GM18526 (cell line): ENCODE data around the gene TNNI3K.

Experiments used
- POLR2A ChIP-seq: IDR thresholded peaks from 3 replicates; pipeline ENCODE4 v1.6.1; 2011; ENCODE audit not compliant: insufficient read length; ENCODE audit errors: extremely low read depth

TNNI3K gene, protein sequence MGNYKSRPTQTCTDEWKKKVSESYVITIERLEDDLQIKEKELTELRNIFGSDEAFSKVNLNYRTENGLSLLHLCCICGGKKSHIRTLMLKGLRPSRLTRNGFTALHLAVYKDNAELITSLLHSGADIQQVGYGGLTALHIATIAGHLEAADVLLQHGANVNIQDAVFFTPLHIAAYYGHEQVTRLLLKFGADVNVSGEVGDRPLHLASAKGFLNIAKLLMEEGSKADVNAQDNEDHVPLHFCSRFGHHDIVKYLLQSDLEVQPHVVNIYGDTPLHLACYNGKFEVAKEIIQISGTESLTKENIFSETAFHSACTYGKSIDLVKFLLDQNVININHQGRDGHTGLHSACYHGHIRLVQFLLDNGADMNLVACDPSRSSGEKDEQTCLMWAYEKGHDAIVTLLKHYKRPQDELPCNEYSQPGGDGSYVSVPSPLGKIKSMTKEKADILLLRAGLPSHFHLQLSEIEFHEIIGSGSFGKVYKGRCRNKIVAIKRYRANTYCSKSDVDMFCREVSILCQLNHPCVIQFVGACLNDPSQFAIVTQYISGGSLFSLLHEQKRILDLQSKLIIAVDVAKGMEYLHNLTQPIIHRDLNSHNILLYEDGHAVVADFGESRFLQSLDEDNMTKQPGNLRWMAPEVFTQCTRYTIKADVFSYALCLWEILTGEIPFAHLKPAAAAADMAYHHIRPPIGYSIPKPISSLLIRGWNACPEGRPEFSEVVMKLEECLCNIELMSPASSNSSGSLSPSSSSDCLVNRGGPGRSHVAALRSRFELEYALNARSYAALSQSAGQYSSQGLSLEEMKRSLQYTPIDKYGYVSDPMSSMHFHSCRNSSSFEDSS

DNA sequence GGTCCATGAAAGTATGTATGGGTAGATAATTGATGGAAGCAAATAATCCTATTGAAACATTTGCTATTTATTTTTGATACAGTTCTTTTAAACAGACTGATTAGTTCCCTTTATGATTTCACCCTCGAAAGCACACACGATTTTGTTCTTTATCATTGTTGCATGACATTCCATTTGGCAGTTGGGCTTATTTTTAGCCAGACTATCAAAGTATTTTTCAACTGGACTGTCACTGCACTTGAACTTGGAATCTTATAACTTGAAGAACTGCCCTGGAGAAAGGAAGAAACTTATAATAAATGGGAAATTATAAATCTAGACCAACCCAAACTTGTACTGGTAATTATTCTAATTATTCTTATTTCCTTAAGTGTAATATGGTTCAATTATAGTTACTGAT is at the start of gene TNNI3K:
TNNI3K (plus strand) TSS at position 235 of the 400 bp plus-strand sequence; CDS start at position 300, 65 bp downstream.
- no peak for TF ChIP-seq POLR2A

GRCh38 chr1:74193908-74194307 is 41.3 kb upstream of the TNNI3K start:
- no peak for TF ChIP-seq POLR2A

- no peak for TF ChIP-seq POLR2A
These were observed 39.8 kb upstream of the TNNI3K start for GRCh38 chr1:74195339-74195738.

GRCh38 chr1:74197255-74197654 is 37.9 kb upstream of the TNNI3K start:
- TF ChIP-seq POLR2A = no peak

DNA sequence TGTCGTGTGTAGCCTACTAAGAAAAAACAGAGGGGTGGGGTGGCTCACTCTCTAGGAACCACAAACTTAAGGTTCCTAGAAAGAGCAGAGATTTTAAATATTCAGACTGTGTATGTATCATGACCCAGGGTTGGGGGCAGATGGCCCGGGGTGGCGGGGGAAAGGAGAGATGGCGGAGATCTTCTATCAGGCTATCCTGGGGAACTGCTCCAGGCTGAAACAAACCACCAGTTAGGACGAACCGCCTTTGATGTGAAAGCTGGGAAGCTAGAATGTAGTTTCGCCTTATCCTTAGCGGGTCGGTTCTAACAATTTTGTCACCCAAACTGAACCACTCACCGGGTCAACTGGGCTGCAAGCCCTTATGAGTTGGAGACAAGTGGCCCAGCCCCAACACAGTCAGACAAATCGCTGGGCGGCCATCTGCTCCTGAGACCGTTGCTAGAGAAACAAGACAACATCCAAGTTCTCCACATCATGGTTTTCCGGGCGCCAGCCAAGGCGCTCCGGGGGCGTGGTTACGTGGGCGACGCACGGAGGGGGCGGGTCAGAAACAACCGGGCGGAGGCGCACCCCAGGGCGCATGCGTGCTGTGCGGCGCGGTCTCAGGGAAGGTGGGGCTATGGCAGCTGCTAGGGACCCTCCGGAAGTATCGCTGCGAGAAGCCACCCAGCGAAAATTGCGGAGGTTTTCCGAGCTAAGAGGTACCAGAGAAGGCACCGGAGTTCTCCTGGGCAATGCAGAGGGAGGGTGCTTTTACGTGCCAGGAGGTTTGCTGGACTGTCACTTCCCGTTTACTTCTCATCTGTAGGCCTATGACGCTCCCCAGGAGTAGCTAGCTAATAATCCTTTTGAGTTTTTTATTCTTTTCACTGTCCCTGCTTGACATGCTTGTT is 37.3 kb upstream of the TNNI3K start, which contains the start of the genes FPGT and LRRIQ3:
FPGT (plus strand) TSS at position 586 of the 896 bp plus-strand sequence; CDS start at position 623, 37 bp downstream.
LRRIQ3 (minus strand) TSS at position 520 of the 896 bp plus-strand sequence. CDS start 14,492 bp downstream, outside the sequence.
- TF ChIP-seq POLR2A = peak; percentile 67

DNA sequence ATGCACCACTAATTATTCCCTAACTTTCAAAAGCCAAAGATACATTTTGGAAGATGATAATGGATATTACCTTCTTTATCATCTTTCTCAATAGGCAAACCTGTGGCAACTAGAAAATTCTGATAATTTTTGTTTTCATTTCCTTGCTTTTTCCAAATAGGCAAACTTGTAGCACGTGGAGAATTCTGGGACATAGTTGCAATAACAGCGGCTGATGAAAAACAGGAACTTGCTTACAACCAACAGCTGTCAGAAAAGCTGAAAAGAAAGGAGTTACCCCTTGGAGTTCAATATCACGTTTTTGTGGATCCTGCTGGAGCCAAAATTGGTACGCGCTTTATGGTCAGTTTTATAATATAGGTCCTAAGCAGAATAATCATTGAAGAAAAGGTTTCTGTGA is 35.7 kb upstream of the TNNI3K start:
- TF ChIP-seq POLR2A = no peak

GRCh38 chr1:74205266-74205665 is 29.9 kb upstream of the TNNI3K start:
- no peak for TF ChIP-seq POLR2A

- TF ChIP-seq POLR2A = no peak
These were observed 20.0 kb upstream of the TNNI3K start for GRCh38 chr1:74215229-74215628.

- no peak for TF ChIP-seq POLR2A
These were observed 12.5 kb upstream of the TNNI3K start for GRCh38 chr1:74222701-74223100.

DNA sequence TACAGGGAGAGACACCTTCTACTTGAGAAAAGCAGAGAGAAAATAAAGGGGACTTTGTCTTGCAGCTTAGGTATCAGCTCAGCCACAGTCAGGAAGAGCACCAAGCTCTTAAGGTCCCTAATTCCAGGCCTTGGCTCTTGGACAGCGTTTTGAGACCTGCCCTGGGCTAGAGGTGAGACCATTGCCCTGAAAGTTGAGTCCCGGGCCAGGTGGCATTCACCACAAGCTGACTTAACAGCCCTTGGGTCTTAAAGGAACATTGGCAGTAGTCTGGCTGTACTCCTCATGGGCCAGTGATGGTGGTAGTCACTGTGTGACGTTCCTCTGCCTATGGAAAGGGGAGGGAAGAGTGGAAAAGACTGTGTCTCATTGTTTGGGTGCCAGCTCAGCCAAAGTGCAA is 11.7 kb upstream of the TNNI3K start:
- TF ChIP-seq POLR2A = no peak

- TF ChIP-seq POLR2A = no peak
These were observed 1.3 kb downstream of the TNNI3K start for GRCh38 chr1:74236440-74236839.

DNA sequence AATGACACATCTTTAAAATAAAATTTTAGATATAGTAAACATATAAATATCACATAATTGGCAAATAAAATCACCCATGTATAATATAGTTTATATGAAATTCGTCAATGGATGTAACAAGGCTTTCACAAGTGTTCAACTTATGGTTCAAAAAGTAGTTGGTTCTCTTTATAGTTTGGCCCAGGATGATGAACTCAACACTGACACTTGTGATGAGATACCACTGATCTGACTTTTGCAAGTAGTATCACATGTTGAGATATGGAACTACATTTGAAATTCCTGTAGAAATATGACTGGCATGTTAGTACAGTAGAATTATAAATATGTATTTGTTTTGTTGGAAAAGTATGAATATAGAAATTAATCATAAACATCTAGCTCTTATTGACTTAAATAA is 1.8 kb downstream of the TNNI3K start:
- TF ChIP-seq POLR2A = no peak

DNA sequence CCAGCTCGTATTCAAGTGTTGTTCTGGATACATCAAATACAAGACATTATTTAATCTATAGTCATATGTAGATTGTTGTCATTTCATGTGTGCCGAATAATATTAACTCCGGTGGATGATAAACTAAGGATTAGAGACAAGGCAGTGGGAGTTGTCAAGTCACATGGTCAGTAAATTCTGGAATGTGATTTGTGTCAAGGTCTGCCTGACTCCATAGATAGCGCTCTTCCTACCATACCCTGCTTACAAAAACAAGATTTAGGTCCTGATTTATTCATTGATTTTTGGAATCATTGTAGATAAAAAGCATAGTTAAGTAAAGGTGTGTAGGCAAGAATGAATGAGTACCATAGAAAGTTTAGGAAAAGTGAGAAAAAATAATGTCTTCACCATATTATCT is 2.6 kb downstream of the TNNI3K start:
- no peak for TF ChIP-seq POLR2A

DNA sequence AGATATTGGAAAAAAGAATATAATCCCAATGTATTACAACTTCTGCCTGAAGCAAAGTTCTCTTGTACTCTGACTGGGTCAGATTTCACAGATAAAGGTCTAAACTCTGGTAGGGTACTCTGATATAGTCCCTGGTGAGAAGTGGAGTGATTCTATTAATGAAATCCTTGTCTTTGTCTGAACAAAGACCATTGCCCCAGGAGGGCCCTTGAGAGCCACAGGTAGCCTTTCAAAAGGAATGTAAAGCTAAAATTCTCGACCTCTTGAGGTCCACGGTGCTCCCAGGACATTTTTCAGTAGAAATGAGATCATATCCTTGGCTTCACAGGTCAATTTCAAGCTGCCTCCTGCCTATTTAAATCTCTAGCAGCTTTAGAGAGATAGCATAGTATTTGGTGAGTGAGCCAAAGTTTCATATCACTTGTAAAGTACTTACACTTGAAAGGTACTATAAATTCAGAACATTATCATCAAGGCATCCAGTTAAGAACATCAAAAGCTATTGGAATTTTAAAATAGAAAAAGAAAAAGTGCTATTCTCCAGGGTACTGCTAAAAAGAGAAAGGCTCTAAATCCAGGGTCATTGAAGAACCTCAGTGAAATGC is 10.1 kb downstream of the TNNI3K start:
- no peak for TF ChIP-seq POLR2A
